ENCODE data around the gene CCDC112.

CCDC112 gene

GRCh38 chr5:115304496-115304895 is 8.0 kb upstream of the CCDC112 start:
- TF ChIP-seq CTCF (IDR thresholded peaks at IDR 0.05; ENCODE audit: borderline replicate concordance, extremely low read depth, low read length, poor library complexity, severe bottlenecking) (no peak), EZH2 (IDR thresholded peaks at IDR 0.05; ENCODE audit: borderline replicate concordance, low read depth, low read length, severe bottlenecking) (no peak)
- Histone ChIP-seq H3K9me3 (ENCODE audit: insufficient read depth, low read length, severe bottlenecking) (no peaks in the 10 kb centered on the region), H3K4me3 (ENCODE audit: low read depth in 1 of 2, low read length in 2 of 2) (no peak overlapping the region)

DNA sequence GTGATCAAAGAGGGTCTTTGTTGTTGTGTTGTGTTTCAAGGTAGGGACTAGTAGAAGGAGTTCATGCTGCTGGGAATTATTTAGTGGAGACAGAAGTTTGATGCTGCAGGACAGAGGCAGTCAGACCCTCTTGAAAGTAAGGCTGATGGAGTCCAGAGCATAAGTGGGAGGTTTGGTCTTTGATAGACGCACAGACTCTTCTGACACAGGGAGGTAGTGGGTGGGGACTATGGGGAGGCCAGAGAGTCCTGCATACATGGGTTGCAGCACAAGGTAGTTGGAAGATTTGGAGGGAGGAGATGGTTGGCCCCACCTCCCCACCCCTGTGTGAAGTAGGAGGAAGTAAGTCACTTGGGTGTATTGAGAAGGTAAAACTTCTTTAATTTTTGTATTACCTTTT is 2.4 kb upstream of the CCDC112 start:
- Histone ChIP-seq H3K9ac (ENCODE audit: low read depth, low read length) (no peak overlapping the region), H3K9me3 (ENCODE audit: insufficient read depth, low read length, severe bottlenecking) (no peaks in the 10 kb centered on the region), H3K27ac (ENCODE audit: low read length) (no peak overlapping the region), H2AFZ (ENCODE audit: low read depth, low read length) (no peak overlapping the region), H3K4me2 (ENCODE audit: insufficient read depth, low read length) (no peak overlapping the region), H3K79me2 (ENCODE audit: insufficient read depth, low read length) (no peaks in the 10 kb centered on the region), H3K4me3 (ENCODE audit: low read depth in 1 of 2, low read length in 2 of 2) (no peak overlapping the region), H3K27me3 (ENCODE audit: insufficient read depth, low read length, poor library complexity) (peaks cover 12% of the 10 kb centered on the region), H4K20me1 (ENCODE audit: insufficient read depth, low read length) (no peaks in the 10 kb centered on the region), H3K4me1 (ENCODE audit: insufficient read depth, low read length) (no peaks in the 10 kb centered on the region), H3K36me3 (ENCODE audit: insufficient read depth, low read length) (no peaks in the 10 kb centered on the region)
- no peak for DNase-seq
- ATAC-seq (ENCODE audit: insufficient read depth, low read depth), result no peak
- no peak for TF ChIP-seq EZH2 (IDR thresholded peaks at IDR 0.05; ENCODE audit: borderline replicate concordance, low read depth, low read length, severe bottlenecking)
- TF ChIP-seq CTCF (IDR thresholded peaks at IDR 0.05; ENCODE audit: borderline replicate concordance, extremely low read depth, low read length, poor library complexity, severe bottlenecking), result no peak

More at GRCh38 chr5:115304496-115304895, 8.0 kb upstream of the CCDC112 start:
- Histone ChIP-seq H3K4me1 (ENCODE audit: insufficient read depth, low read length) (no peaks in the 10 kb centered on the region), H3K36me3 (ENCODE audit: insufficient read depth, low read length) (no peaks in the 10 kb centered on the region), H4K20me1 (ENCODE audit: insufficient read depth, low read length) (no peaks in the 10 kb centered on the region), H3K9ac (ENCODE audit: low read depth, low read length) (no peak overlapping the region), H3K27ac (ENCODE audit: low read length) (no peak overlapping the region), H3K27me3 (ENCODE audit: insufficient read depth, low read length, poor library complexity) (peaks cover 16% of the 10 kb centered on the region), H2AFZ (ENCODE audit: low read depth, low read length) (no peak overlapping the region), H3K79me2 (ENCODE audit: insufficient read depth, low read length) (no peaks in the 10 kb centered on the region), H3K4me2 (ENCODE audit: insufficient read depth, low read length) (no peak overlapping the region)
- ATAC-seq (ENCODE audit: insufficient read depth, low read depth) (no peak), DNase-seq (no peak)

DNA sequence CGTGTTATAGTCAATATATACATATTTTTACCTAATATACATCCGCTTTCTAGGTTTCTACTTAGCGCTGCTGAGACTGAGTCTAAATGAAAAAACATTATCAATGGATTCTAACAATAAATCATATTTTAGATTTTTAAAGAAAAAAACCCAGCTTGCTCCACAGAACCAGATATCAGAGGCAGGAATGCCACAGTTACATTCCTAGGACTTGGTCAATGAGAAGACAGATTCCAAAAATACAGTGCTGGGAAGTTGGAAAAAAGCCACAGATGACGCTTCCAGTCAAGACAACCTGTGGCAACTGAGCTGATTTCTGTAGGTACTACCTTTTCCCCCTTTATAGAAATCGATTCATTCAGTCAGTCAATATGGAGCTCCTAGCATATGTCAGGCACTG is 577 bp upstream of the CCDC112 start:
- TF ChIP-seq EZH2 (IDR thresholded peaks at IDR 0.05; ENCODE audit: borderline replicate concordance, low read depth, low read length, severe bottlenecking) (no peak), CTCF (IDR thresholded peaks at IDR 0.05; ENCODE audit: borderline replicate concordance, extremely low read depth, low read length, poor library complexity, severe bottlenecking) (no peak)
- Histone ChIP-seq H3K9ac (ENCODE audit: low read depth, low read length) (no peak overlapping the region), H3K4me2 (ENCODE audit: insufficient read depth, low read length) (no peak overlapping the region), H3K79me2 (ENCODE audit: insufficient read depth, low read length) (no peaks in the 10 kb centered on the region), H2AFZ (ENCODE audit: low read depth, low read length) (no peak overlapping the region), H3K4me1 (ENCODE audit: insufficient read depth, low read length) (no peaks in the 10 kb centered on the region), H3K4me3 (ENCODE audit: low read depth in 1 of 2, low read length in 2 of 2) (no peak overlapping the region), H3K9me3 (ENCODE audit: insufficient read depth, low read length, severe bottlenecking) (no peaks in the 10 kb centered on the region), H3K36me3 (ENCODE audit: insufficient read depth, low read length) (no peaks in the 10 kb centered on the region), H3K27me3 (ENCODE audit: insufficient read depth, low read length, poor library complexity) (peaks cover 5% of the 10 kb centered on the region), H3K27ac (ENCODE audit: low read length) (no peak overlapping the region), H4K20me1 (ENCODE audit: insufficient read depth, low read length) (no peaks in the 10 kb centered on the region)
- ATAC-seq (ENCODE audit: insufficient read depth, low read depth) (no peak), DNase-seq (no peak)

DNA sequence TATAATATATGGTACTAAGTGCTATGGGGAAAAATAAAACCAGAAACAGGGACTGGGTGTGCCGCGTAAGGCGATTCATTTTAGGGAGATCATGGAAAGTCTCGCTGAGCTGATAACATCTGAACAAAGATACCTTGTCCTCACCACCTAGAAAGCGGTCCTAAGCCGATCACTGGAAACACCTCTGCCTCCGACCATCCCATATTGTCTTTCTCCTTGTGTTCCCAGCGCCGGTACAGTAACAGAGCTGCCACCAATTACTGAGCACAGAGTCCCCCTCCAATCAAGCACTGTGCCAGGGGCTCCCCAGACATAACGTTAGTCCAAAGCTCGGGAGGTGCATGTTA is 704 bp downstream of the CCDC112 start:
- Histone ChIP-seq H2AFZ (ENCODE audit: low read depth, low read length) (no peak overlapping the region), H4K20me1 (ENCODE audit: insufficient read depth, low read length) (no peaks in the 10 kb centered on the region), H3K4me1 (ENCODE audit: insufficient read depth, low read length) (no peaks in the 10 kb centered on the region), H3K4me3 (ENCODE audit: low read depth in 1 of 2, low read length in 2 of 2) (no peak overlapping the region), H3K36me3 (ENCODE audit: insufficient read depth, low read length) (no peaks in the 10 kb centered on the region), H3K79me2 (ENCODE audit: insufficient read depth, low read length) (no peaks in the 10 kb centered on the region), H3K27ac (ENCODE audit: low read length) (no peak overlapping the region), H3K4me2 (ENCODE audit: insufficient read depth, low read length) (no peak overlapping the region), H3K27me3 (ENCODE audit: insufficient read depth, low read length, poor library complexity) (no peaks in the 10 kb centered on the region), H3K9me3 (ENCODE audit: insufficient read depth, low read length, severe bottlenecking) (no peaks in the 10 kb centered on the region), H3K9ac (ENCODE audit: low read depth, low read length) (no peak overlapping the region)
- TF ChIP-seq CTCF (IDR thresholded peaks at IDR 0.05; ENCODE audit: borderline replicate concordance, extremely low read depth, low read length, poor library complexity, severe bottlenecking), result no peak
- no peak for TF ChIP-seq EZH2 (IDR thresholded peaks at IDR 0.05; ENCODE audit: borderline replicate concordance, low read depth, low read length, severe bottlenecking)
- no peak for ATAC-seq (ENCODE audit: insufficient read depth, low read depth)
- no peak for DNase-seq

Data from DND-41 (cell line).